WTC11 (cell line): ENCODE data around the gene ZFHX2.
"Not testable (repeated sequence)": the region's sequence is repeated elsewhere in the genome, so short reads cannot be mapped to it uniquely, and the experiment has no call there.

Experiments
- CREB1 ChIP-seq: sonication (generic); formaldehyde crosslinking; IDR thresholded peaks from 2 replicates; pipeline ENCODE4 v1.8.0; 2023; ENCODE audit warnings: mild to moderate bottlenecking, missing genetic modification reagents
- CTCF ChIP-seq: fragments of 200-600 bp; IDR thresholded peaks from 2 replicates; pipeline ENCODE4 v1.8.0; 2022; ENCODE audit warnings: antibody characterized with exemption
- MXD4 ChIP-seq: fragments of 250-450 bp; sonication (Bioruptor Pico); IDR thresholded peaks from 2 replicates; pipeline ENCODE4 v1.8.0; 2021; ENCODE audit warnings: mild to moderate bottlenecking, moderate library complexity, borderline replicate concordance
- NFE2L1 ChIP-seq: sonication (generic); formaldehyde crosslinking; IDR thresholded peaks from 2 replicates; pipeline ENCODE4 v1.8.1; 2023; ENCODE audit warnings: missing genetic modification reagents

GRCh38 chr14:23583761-23584526 is 32.4 kb upstream of the ZFHX2 start:
- TF ChIP-seq NFE2L1 (CRISPR knock-in tag); CTCF; MXD4; CREB1 (CRISPR knock-in tag): not testable (repeated sequence)
